SK-N-SH treated with all-trans-retinoic acid at 6 μM for 48 hours (cell line): ENCODE data around the gene LHFPL2.

Source experiments
- ATAC-seq: fragments of 200-7000 bp; cut with Tn5 transposase; 3 replicates; pipeline ENCODE4 v1.9.1; 2020; ENCODE audit warnings: mild to moderate bottlenecking, moderate library complexity
- CSDC2 ChIP-seq: fragments of 250-450 bp; sonication (Bioruptor Pico); IDR thresholded peaks from 2 replicates; pipeline ENCODE4 v1.5.0; 2020; ENCODE audit warnings: mild to moderate bottlenecking, moderate library complexity
- ESRRG ChIP-seq: fragments of 250-450 bp; sonication (Bioruptor Pico); IDR thresholded peaks from 2 replicates; pipeline ENCODE4 v1.6.1; 2021; ENCODE audit warnings: mild to moderate bottlenecking
- ISL1 ChIP-seq: fragments of 250-450 bp; sonication (Bioruptor Pico); IDR thresholded peaks from 2 replicates; pipeline ENCODE4 v2.1.2; 2022; ENCODE audit warnings: mild to moderate bottlenecking, moderate library complexity
- OSR1 ChIP-seq: fragments of 250-450 bp; sonication (Bioruptor Pico); IDR thresholded peaks from 2 replicates; pipeline ENCODE4 v1.8.0; 2022; ENCODE audit warnings: moderate library complexity, mild to moderate bottlenecking, inconsistent platforms
- POU6F1 ChIP-seq: fragments of 250-450 bp; sonication (Bioruptor Pico); IDR thresholded peaks from 2 replicates; pipeline ENCODE4 v1.8.0; 2021; ENCODE audit warnings: low read depth, mild to moderate bottlenecking, moderate library complexity, borderline replicate concordance
- PPARA ChIP-seq: fragments of 250-450 bp; sonication (Bioruptor Pico); IDR thresholded peaks from 2 replicates; pipeline ENCODE4 v1.5.0; 2020; ENCODE audit warnings: mild to moderate bottlenecking, borderline replicate concordance
- RARB ChIP-seq: fragments of 250-450 bp; sonication (Bioruptor Pico); IDR thresholded peaks from 2 replicates; pipeline ENCODE4 v1.8.0; 2021; ENCODE audit warnings: mild to moderate bottlenecking, moderate library complexity
- SNAI2 ChIP-seq: fragments of 250-450 bp; sonication (Bioruptor Pico); IDR thresholded peaks from 2 replicates; pipeline ENCODE4 v1.5.0; 2020; ENCODE audit warnings: mild to moderate bottlenecking, moderate library complexity
- TCF4 ChIP-seq: fragments of 250-450 bp; sonication (Bioruptor Pico); IDR thresholded peaks from 2 replicates; pipeline ENCODE4 v1.8.0; 2021; ENCODE audit warnings: mild to moderate bottlenecking, moderate library complexity, borderline replicate concordance
- TOX ChIP-seq: fragments of 250-450 bp; sonication (Bioruptor Pico); IDR thresholded peaks from 2 replicates; pipeline ENCODE4 v1.8.0; 2021; ENCODE audit warnings: mild to moderate bottlenecking, moderate library complexity, borderline replicate concordance
- TSHZ2 ChIP-seq: fragments of 250-450 bp; sonication (Bioruptor Pico); IDR thresholded peaks from 2 replicates; pipeline ENCODE4 v1.5.0; 2020; ENCODE audit warnings: mild to moderate bottlenecking, moderate library complexity
- ZC3H10 ChIP-seq: fragments of 250-450 bp; sonication (Bioruptor Pico); IDR thresholded peaks from 2 replicates; pipeline ENCODE4 v1.5.1; 2021; ENCODE audit warnings: mild to moderate bottlenecking, moderate library complexity
- ZFP30 ChIP-seq: fragments of 450-650 bp; formaldehyde crosslinking; IDR thresholded peaks from 2 replicates; pipeline ENCODE4 v1.5.0; 2022; ENCODE audit warnings: mild to moderate bottlenecking, moderate library complexity
- ZNF565 ChIP-seq: fragments of 450-650 bp; formaldehyde crosslinking; conservative IDR thresholded peaks from 2 replicates; pipeline ENCODE4 v1.5.0; 2020; ENCODE audit warnings: low read depth, mild to moderate bottlenecking, moderate library complexity
- ZNF70 ChIP-seq: fragments of 450-650 bp; formaldehyde crosslinking; IDR thresholded peaks from 2 replicates; pipeline ENCODE4 v1.5.0; 2020; ENCODE audit warnings: mild to moderate bottlenecking, moderate library complexity
- ZNF8 ChIP-seq: fragments of 450-650 bp; formaldehyde crosslinking; IDR thresholded peaks from 2 replicates; pipeline ENCODE4 v1.5.0; 2020; ENCODE audit warnings: mild to moderate bottlenecking, moderate library complexity
- TF ChIP-seq, protein P1 (sequence below): fragments of 250-450 bp; sonication (Bioruptor Pico); IDR thresholded peaks from 2 replicates; pipeline ENCODE4 v1.5.1; 2020; ENCODE audit warnings: low read depth, mild to moderate bottlenecking, moderate library complexity
- TF ChIP-seq, protein P2 (sequence below): fragments of 250-450 bp; sonication (Bioruptor Pico); IDR thresholded peaks from 2 replicates; pipeline ENCODE4 v1.8.0; 2020; ENCODE audit warnings: mild to moderate bottlenecking, moderate library complexity, borderline replicate concordance

LHFPL2 gene

GRCh38 chr5:78549043-78549442 is 99.5 kb downstream of the LHFPL2 start:
- ATAC-seq, result no peak
- no peak for TF ChIP-seq ZNF565
- TF ChIP-seq ZC3H10 (CRISPR knock-in tag), result no peak
- no peak for TF ChIP-seq TOX
- TF ChIP-seq PPARA (CRISPR knock-in tag), result no peak
- TF ChIP-seq, protein P1, sequence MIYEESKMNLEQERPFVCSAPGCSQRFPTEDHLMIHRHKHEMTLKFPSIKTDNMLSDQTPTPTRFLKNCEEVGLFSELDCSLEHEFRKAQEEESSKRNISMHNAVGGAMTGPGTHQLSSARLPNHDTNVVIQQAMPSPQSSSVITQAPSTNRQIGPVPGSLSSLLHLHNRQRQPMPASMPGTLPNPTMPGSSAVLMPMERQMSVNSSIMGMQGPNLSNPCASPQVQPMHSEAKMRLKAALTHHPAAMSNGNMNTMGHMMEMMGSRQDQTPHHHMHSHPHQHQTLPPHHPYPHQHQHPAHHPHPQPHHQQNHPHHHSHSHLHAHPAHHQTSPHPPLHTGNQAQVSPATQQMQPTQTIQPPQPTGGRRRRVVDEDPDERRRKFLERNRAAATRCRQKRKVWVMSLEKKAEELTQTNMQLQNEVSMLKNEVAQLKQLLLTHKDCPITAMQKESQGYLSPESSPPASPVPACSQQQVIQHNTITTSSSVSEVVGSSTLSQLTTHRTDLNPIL, result no peak
- no peak for TF ChIP-seq SNAI2 (CRISPR knock-in tag)

DNA sequence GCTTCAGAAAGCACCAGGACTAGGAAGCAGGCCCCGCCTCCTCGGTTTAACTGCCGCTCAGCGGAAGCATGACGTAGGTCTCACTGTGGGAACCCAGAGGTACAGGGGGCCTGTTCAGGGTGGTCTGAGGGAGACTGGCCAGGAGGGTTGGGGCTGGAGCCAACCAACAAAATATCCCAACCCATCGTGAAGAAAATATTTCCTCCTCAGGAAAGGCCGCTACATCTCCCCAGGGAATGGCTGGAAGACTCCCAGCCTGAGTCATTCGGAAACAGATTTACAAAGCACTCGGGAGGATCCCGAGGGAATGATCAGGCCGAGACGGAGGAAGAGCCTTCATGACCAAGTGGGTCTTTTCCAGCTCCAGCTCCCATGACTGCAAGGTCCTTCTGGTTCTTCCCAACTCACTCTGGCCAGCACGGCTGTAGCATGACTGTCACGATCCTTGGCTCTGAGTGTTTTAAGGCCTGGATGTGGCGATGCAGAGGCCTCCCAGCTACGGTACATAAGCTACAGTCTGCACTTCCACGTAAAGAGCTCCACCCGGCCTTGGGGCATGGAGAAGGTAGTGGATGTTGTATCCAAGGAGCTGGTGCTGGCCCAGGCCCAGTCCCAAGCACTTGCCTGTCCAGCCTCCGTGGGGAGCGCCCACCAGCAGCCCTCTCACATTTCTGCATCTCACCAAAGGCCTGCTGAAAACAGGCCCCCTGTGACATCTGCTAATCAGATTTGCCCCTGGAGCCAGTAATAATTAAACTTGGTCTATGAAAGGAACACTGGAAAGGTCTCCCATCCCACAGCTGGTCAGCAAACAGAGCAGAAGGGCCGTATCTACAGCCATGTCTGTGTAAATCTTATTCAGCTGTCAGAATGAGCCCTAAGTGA is 100.6 kb downstream of the LHFPL2 start:
- ATAC-seq, result no peak; the same call in 2 of the 3 replicates
- TF ChIP-seq ZC3H10 (CRISPR knock-in tag) (no peak), TCF4 (CRISPR knock-in tag) (peak; percentile 64; the same call in 1 of the 2 replicates), TSHZ2 (CRISPR knock-in tag) (0 out of 2 replicates have a peak, but pooled peaks have one; percentile 26), CSDC2 (CRISPR knock-in tag) (no peak)
- TF ChIP-seq, all 23 proteins: peak for 2

DNA sequence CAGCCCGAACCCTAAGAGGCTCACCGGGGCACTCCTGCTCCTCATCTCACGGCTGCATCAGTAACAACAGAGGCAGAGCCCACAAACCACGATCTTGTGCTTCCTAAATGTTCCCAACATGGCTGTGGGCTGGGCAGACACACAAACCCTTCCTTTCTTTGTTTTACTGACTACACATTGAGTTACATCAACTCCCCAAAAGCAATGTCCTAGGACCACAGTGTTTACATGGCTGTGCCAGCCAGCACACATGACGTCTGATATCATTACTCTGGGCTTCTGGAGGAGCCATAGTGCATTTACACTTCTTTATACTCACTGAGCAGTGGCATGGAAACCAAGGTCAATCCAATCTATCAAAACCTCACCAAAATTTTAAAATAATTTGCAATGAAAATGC is 101.4 kb downstream of the LHFPL2 start:
- no peak for ATAC-seq
- no peak for TF ChIP-seq RARB (CRISPR knock-in tag)
- TF ChIP-seq, protein P2, sequence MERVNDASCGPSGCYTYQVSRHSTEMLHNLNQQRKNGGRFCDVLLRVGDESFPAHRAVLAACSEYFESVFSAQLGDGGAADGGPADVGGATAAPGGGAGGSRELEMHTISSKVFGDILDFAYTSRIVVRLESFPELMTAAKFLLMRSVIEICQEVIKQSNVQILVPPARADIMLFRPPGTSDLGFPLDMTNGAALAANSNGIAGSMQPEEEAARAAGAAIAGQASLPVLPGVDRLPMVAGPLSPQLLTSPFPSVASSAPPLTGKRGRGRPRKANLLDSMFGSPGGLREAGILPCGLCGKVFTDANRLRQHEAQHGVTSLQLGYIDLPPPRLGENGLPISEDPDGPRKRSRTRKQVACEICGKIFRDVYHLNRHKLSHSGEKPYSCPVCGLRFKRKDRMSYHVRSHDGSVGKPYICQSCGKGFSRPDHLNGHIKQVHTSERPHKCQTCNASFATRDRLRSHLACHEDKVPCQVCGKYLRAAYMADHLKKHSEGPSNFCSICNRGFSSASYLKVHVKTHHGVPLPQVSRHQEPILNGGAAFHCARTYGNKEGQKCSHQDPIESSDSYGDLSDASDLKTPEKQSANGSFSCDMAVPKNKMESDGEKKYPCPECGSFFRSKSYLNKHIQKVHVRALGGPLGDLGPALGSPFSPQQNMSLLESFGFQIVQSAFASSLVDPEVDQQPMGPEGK, result no peak
- TF ChIP-seq, protein P1, result no peak
- no peak for TF ChIP-seq TSHZ2 (CRISPR knock-in tag)
- TF ChIP-seq ZNF8 (CRISPR knock-in tag), result no peak
- no peak for TF ChIP-seq PPARA (CRISPR knock-in tag)
- no peak for TF ChIP-seq POU6F1 (CRISPR knock-in tag)
- TF ChIP-seq ESRRG (CRISPR knock-in tag), result no peak
- TF ChIP-seq ISL1 (CRISPR knock-in tag), result no peak
- TF ChIP-seq TCF4 (CRISPR knock-in tag), result no peak
- no peak for TF ChIP-seq ZNF70
- no peak for TF ChIP-seq ZFP30 (CRISPR knock-in tag)
- no peak for TF ChIP-seq ZC3H10 (CRISPR knock-in tag)
- no peak for TF ChIP-seq OSR1 (CRISPR knock-in tag)
- TF ChIP-seq, all 23 proteins: peak for 0
